Activated T-cell treated with anti-CD3 and anti-CD28 coated beads for 1 hour (primary cell): ENCODE results near the gene UNC45A.
A peak's percentile ranks its signal among the peaks of the same experiment; 100 is the strongest.

Experiments used
- DNase-seq: peaks from one replicate; pipeline ENCODE4 v3.0.0-alpha.2; 2020; ENCODE audit warnings: low read depth

UNC45A gene

GRCh38 chr15:90946941-90947576, 12.0 kb downstream of the UNC45A start:
- no peak for DNase-seq

- no peak for DNase-seq
Observed at GRCh38 chr15:90947577-90948357, 12.7 kb downstream of the UNC45A start.

GRCh38 chr15:90948506-90948905, 13.4 kb downstream of the UNC45A start:
- DNase-seq, result no peak

GRCh38 chr15:90949979-90950675, 15.0 kb downstream of the UNC45A start:
- no peak for DNase-seq

GRCh38 chr15:90950676-90951075, 15.6 kb downstream of the UNC45A start:
- DNase-seq, result no peak

GRCh38 chr15:90952901-90953677, 18.0 kb downstream of the UNC45A start:
- no peak for DNase-seq

GRCh38 chr15:90953947-90954711, 19.0 kb downstream of the UNC45A start:
- no peak for DNase-seq

GRCh38 chr15:90954712-90955623, 19.9 kb downstream of the UNC45A start, which contains the start of gene RCCD1:
TSS of gene RCCD1 (plus strand) at chr15:90954884. CDS start at chr15:90956735, 1,851 bp downstream.
- DNase-seq, result peak; percentile 74

- no peak for DNase-seq
Observed at GRCh38 chr15:90955624-90956273, 20.7 kb downstream of the UNC45A start.

- DNase-seq, result peak; percentile 54
Observed at GRCh38 chr15:90956274-90957030, 21.4 kb downstream of the UNC45A start.

- no peak for DNase-seq
Observed at GRCh38 chr15:90957031-90957790, 22.1 kb downstream of the UNC45A start.

- DNase-seq, result no peak
Observed at GRCh38 chr15:90957791-90958190, 22.7 kb downstream of the UNC45A start.

GRCh38 chr15:90959028-90959595, 24.0 kb downstream of the UNC45A start:
- DNase-seq, result no peak

GRCh38 chr15:90959894-90960293, 24.8 kb downstream of the UNC45A start:
- DNase-seq, result no peak

GRCh38 chr15:90960298-90961091, 25.4 kb downstream of the UNC45A start:
- DNase-seq, result no peak

GRCh38 chr15:90962021-90962420, 26.9 kb downstream of the UNC45A start:
- no peak for DNase-seq

GRCh38 chr15:90966262-90966661, 31.2 kb downstream of the UNC45A start:
- no peak for DNase-seq
